Bone marrow (tissue), 2 donors: Measurements from ENCODE around the gene PDPK1.
A peak's percentile ranks its signal among the peaks of the same experiment; 100 is the strongest.

Source experiments
- DNase-seq, 2 donors: peaks; one replicate each; lab custom pipeline; 2025; lab: John Stamatoyannopoulos, UW

The PDPK1 gene

DNA sequence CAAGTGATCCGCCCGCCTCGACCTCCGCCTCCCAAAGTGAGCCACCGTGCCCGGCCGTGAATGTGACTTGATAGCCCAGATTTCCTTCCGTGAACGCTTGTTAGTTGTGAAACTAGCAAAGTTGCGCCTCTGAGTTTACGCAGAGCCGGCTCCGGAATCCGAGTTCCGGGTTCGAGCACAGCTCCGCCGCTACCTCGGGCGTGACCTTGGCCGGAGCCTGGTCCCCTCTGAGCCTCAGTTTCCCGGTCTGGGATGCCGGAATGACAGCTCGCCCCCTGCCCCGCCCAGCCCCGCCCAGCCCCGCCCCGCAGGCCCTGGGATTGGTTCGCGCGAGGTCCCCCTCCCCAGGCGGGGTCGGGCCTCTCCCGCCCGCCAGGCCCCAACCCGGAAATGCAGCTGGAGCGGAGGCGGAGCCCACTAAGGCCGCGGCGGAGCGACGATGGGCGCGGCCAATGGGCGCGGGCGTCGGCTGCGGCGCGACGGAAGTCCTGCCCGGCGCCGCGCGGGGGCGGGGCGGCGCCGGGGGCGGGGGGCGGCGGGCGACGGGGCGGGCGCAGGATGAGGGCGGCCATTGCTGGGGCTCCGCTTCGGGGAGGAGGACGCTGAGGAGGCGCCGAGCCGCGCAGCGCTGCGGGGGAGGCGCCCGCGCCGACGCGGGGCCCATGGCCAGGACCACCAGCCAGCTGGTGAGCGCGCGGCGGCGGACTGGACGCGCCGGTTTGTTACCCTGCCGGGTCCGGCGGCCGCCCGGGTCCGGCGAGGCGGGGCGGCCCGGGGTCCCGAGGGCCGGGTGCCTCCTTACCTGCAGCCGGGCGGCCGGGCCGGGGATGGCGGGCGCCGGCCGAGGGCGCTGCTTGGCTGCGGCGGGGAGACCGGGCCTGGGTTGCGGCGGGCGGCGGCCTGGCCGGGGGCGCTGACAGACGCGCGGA is at the start of gene PDPK1:
TSS of gene PDPK1 (plus strand) at position 571 of the 929 bp plus-strand sequence. CDS start at position 663, 92 bp downstream.
- DNase-seq, result peak; percentile 77 to 83

DNA sequence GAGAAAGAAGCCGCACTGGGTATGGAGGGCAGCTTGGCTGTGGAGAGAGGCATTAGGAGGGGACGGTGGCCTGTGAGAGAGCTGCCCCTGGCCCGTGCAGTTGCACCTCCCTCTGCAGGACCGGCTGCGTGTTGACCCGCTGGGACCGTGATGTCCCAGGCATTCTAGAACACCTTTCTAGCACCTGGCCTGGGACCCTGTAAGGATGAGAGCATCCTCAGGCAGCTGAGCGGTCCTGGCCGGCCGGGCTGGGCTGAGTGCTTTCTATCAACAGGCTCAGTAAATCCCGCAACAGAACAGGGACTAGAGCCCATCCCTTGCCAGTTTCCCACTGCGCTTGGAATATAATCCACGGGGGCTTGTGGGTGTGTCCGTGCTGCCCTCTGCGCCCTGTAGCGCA is 48.2 kb upstream of the PDPK1 start:
- no peak for DNase-seq

DNA sequence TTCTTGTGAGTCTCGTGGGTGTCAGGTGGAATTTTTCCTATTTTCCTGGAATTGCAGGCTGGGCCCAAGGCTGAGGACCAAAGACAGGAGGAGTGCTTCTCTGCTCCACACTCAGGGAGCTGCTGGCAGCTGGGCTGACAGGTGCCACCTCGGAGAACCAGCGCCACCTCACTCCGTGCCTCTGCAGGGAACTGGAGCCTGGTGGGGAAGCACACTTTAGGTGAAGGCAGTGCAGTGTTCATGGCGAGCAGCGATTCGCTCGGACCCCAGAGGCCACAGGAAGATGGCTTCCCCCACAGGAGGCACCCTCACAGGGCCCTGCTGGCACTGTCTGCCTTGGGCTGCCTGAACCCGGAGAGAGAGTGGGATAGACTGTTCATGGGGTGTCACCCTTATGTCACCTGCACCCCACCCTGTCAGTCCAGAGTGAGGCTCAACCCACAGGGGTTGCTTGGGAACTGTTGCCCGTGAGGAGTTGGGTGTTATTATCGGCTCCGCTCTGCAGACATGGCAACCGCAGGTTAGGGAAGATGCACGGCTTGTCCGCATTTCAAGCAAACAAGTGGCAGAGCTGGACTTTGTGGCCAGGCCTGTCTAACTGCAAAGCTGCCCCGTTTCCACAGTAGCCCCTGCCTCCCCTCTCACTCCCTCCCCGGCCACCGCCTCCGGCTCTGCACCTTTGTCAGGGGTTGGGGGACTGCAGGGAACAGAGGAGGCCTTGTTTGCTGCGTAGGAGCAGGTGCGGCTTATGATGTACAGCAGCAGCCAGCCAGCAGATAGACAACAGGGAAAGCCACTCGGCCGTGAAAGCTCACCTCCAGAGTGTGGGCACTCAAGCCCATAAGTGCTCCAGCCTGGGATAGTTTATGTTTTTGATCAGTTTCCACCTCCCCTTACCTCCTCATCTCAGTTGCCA is 47.4 kb upstream of the PDPK1 start:
- no peak for DNase-seq

DNA sequence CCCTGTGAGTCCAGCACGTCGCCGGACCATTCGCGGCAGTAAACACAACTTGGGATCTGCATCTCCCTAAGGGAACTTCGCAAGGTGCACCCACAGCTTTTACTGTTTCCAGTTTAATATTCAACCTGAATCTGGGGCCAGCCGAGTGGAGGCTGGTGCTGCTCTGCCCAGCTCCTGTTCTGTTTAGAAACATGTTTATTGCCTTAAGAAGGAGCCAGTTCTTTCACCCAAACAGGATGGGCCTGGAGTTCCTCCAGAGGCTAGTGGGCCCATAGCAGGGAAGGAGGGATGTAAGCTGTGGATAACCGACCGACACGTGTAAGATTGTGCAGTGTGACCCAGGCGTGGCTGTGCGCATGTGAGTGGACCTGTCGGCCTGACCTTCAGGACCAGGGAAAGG is 45.5 kb upstream of the PDPK1 start:
- no peak for DNase-seq

DNA sequence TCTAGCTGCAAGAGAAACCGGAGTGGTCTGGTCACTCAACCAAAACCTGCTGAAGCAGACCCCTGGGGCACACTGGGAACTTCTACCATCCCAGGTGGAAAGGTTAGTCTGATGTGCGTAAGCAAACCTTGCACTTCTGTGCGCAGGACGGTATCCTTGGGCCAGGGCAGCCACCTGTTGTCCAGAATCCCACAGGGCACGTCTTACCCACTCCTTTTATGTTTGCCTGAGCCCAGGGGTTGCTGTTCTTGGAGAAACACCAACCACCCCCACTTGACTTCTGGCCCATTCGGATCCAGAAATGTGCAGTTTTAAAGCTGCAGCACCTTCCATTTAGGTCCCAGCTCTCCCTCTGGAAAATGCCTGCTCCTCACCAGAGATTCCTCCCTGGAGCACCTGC is 44.2 kb upstream of the PDPK1 start:
- DNase-seq, result no peak

DNA sequence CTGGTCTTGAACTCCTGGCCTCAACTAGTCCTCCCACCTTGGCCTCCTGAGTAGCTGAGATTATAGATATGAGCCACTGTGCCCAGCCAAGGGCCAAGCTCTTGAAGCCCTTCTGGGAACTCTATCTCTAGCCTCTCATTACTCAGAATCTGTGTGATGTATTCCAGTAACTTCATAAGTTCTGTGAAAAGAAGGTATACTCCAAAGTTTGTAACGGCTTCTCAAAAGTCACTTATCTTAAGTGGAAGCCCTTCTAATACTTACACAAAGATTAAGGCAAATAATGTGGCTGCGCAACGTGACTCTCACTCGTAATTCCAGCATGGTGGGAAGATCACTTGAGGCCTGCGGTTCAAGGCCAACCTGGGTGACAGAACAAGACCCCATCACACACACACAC is 43.2 kb upstream of the PDPK1 start:
- DNase-seq, result no peak

DNA sequence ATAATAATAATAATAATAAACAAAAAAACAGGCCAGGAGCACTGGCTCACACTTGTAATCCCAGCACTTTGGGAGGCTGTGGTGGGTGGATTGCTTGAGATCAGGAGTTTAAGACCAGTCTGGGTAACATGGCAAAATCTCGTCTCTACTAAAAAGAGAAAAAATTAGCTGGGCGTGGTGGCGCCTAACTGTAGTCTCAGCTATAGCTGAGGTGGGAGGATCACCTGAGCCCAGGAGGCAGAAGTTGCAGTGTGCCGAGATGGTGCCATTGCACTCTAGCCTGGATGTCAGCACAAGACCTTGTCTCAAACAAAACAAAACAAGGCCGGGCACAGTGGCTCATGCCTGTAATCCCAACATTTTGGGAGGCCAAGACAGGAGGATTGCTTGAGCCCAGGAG is 42.8 kb upstream of the PDPK1 start:
- DNase-seq, result no peak

DNA sequence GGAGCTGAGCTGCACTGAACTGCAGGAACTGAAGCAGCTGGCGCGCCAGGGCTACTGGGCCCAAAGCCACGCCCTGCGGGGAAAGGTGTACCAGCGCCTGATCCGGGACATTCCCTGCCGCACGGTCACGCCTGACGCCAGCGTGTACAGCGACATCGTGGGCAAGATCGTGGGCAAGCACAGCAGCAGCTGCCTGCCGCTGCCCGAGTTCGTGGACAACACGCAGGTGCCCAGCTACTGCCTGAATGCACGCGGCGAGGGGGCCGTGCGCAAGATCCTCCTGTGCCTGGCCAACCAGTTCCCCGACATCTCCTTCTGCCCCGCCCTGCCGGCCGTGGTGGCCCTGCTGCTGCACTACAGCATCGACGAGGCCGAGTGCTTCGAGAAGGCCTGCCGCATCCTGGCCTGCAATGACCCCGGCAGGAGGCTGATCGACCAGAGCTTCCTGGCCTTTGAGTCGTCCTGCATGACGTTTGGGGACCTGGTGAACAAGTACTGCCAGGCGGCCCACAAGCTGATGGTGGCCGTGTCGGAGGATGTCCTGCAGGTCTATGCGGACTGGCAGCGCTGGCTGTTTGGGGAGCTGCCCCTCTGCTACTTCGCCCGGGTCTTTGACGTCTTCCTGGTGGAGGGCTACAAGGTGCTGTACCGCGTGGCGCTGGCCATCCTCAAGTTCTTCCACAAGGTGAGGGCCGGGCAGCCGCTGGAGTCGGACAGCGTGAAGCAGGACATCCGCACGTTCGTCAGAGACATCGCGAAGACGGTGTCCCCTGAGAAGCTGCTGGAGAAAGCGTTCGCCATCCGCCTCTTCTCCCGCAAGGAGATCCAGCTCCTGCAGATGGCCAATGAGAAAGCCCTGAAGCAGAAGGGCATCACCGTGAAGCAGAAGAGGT is 41.4 kb upstream of the PDPK1 start:
- no peak for DNase-seq

DNA sequence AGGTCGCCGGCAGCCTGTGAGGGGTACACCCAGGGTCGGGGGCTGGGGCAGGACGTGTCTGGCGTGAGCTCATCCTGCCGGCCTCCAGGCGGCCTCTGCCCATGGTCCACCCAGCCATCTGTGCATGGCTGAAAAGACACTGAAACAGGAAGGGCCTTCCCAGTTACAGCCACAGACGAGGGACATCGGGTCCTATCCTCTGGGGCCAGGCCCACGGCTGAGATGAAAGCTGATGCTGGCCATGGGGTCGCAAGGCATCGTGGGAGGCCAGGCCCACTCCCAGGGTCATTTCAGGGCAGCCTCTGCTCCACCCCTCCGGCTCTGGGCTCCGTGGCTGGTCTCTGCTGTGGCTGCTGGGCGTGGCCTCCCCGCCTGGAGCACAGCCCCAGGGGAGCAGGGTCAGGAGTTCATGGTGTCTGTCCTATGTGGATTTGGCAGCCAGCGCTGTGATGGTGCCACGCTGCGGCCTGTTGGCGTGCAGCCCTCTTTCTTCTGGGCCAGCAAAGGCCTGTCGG is 40.6 kb upstream of the PDPK1 start:
- no peak for DNase-seq

DNA sequence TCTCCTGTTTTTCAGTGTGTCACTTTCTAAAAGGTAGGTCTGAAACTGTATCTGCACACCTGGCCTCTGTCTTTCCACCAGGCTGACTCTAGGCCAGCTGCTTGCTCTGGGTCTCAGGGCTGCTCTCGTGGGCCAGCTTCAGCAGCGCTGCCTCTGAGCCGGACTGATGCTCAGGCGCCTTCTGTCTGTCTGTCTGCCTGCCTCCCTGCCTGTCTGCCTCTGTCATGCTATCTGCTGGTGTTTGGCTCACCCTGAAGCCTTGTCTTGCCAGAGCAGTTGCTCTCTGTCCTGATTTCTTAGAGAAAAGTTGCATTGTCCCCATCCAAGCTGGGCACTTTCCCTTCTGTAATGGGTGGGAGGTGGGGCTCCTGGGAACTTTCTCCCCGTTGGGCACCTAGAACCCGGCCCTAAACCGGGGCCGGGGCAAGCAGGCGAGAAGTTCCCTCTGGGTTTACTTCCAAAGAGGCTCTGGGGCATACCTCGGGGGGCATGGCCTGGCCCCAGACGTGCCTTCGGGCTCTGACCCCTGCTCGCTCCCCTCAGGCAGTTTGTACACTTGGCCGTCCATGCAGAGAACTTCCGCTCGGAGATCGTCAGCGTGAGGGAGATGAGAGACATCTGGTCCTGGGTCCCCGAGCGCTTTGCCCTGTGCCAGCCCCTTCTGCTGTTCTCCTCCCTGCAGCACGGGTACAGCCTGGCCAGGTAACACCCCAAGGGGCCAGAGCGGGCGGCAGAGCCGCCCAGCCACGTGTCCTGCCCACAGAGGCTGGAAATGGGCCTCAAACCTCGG is 39.9 kb upstream of the PDPK1 start:
- DNase-seq, result no peak

DNA sequence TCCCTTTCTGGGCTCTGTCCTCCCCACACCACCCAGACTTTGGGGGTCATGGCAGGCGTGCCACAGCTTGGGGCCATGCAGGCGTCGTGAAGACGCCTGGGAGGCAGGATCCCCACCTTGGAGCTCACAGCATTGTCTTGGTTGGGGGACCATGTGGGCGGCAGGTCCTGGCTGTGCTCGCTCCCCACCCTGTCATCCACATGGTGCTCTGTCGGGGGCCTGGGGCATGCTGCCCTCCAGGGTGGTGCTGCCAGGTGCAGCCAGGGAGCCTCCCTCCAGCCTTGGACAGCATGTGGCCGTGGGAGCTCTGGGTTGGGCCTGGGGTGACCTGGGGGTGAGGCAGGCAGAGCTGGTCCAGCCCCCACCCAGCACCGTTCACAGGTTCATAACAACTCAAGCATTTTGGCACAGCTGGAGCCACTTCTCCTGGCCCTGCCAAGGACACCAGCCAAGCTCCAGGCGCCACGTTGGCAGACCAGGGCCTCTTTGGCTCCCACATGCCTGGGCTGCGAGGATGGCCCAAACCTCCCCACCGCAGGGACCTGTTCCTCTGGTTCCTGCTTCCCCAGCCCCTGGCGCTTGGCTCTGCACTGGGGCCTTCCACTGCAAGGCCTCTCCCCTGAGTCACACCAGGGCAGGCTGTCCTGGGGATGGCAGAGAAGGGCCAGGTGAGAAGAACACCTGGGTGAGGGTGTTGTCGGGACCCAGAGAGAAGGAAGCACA is 39.1 kb upstream of the PDPK1 start:
- no peak for DNase-seq

DNA sequence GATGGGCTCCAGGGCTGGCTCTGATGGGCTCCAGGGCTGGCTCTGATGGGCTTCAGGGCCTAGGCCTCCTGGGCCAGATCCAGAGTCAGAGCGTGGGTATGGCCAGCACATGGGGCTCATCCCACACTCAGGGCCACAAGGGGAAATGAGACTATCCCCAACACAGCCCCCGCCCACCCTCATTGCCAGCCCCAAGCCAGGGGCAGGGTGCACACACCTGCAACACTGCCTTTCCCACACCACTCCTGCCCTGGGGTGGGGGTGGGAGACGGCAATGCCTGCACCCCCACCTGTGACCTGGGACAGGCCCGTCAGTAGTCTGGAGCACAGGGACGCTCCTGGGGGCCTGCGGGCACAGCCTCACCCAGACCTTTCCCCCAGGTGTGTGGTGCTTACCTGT is 38.4 kb upstream of the PDPK1 start:
- DNase-seq, result no peak

DNA sequence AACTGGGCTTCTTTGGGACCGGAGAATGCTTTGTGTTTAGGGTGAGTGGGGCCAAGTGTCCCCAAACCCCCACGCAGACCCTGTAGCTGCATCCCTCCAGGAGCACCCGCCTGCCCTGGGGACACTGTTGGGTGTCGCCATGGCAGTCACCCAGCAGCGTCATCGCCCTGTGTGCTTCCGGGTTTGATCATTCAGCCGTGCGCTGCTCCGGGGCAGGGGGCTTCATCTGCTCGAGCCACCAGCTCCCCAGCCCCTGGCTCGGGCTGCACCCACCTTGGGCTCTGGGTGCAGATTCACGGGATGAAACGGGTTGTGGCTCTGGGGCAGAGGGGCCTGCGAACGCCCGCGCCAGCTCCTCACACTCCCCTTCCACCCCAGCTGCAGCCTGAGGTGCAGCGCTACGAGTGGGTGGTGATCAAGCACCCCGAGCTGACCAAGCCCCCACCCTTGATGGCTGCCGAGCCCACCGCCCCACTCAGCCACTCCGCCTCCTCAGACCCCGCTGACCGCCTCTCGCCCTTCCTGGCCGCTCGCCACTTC is 37.9 kb upstream of the PDPK1 start:
- no peak for DNase-seq

DNA sequence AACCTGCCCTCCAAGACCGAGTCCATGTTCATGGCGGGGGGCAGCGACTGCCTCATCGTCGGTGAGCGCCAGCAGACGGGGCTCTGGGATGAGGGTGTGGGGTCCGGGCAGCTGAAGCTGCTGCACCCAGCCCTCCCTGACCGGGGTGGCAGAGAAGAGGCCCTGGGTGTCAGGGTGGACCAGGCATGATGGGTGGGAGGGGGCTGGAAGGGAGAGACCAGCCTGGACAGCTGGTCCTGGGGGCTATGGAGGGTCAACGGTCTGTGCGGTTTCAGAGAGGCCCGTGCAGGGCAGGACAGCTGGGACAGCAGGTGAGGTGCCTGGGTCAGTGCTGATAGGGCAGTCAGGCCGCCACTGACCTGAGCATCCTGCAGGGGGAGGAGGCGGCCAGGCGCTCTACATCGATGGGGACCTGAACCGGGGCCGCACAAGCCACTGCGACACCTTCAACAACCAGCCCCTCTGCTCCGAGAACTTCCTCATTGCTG is 37.3 kb upstream of the PDPK1 start:
- no peak for DNase-seq

DNA sequence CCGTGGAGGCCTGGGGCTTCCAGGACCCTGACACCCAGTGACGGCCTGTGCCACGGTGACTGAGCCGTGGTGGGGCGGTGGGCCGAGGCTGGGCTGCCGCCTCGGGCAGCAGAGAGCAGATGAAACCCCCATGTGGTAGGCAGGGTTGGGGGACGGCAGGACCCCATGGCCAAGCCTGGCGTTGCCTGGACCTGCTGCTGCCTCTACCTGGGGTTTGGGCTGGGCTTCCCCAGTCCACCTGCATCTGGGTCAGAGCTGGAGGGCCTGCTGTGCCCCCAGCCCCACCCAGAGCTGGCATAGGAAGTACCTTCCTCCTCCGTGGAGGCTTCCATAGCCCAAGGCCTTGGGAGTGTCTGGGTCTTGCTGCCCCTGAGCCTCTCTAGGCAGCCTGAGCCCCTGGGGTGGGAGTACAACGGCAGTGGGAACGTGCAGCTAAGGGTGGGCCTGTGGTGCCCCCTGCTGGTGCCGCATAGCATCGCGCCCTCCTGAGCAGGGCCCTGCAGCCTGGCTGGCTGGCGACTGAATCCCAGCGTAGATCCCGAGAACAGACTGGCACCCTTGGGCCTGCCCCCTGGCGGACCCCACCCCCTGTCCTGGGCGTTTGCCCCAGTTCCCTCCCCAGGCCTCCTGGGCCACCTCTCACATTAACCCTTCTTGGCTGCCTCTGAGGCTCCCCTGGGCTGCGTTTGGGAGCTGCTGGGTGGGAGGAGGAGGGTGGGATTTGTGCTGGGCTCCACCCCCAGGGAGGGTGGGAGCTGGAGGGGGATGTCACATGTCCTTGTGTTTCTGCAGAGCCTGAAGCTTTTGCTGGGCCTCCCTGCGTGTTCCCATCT is 36.7 kb upstream of the PDPK1 start:
- peak; percentile 57 to 61 for DNase-seq

DNA sequence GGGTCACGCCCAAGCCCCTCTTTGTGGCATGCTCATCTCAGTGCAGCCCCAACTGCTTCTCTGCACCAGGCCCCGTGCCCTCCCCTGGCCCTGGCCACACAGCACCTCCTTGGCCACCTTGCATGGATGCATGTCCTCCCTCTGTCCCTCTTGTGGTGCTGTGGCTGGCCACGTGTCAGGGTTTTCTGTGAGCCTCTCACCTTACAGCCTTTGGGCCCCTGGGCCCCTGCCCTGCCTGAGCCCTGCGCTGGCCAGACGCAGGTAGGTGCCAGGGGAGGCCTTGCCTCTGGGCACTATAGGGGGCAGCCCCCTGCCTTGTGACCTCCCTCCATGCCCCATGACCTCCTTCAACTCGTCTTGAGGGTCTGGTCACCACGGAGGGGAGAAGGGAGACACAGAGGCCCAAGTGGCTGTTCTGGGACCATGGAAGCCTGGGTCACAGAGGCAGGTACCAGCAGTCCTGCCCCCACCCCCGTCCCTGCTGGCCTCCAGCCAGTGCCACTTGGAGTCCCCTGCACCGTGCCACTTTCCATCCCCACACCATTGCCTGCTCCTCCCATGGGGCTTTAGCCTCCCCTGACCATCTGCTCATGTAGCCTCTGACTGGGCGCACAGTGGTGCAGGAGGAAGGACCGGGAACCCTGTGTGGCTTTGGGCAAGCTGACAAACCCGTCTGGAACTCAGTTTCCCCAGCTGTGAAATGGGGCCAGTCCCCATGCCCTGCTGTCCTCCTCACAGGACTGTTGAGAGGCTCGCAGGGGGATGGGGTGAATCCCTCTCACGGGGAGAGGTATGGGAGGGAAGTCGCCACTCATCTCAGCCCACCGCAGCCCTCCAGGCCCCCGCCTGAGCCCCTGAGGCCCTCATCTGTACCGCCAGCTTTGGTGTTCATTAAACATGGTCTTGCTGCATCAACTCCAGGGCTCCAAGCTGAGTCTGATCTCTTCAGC is 35.6 kb upstream of the PDPK1 start:
- DNase-seq, result no peak

DNA sequence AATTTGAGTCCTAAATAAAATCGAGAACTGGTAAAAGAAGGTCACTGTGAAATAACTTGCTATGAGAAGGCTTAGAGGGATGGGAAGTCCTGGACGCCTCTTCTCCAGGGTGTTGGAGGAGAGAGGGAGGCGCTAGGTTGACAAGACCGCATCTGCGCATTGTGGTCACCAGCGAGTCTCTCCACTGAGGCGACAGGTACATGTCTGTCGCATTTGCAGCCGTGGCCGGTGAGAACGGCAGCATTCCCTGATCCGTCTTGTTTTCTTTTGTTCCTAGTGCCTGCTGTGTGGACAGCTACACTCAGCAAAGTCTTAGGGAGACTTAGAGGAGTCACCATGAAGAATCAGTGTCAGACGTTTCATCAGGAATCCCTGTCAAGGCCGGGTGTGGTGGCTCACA is 32.1 kb upstream of the PDPK1 start:
- DNase-seq, result no peak
